ENCODE data around the gene SSBP1. TPM values are rescaled to one million over a fixed set of nuclear protein-coding genes. Genes with fewer than 3 reads are reported as not detected.
"Not testable (repeated sequence)": the region's sequence is repeated elsewhere in the genome, so short reads cannot be mapped to it uniquely, and the experiment has no call there.

SSBP1 gene
- total RNA-seq, 6 donors from 2014 or later, result 30.2 to 114 (median 66.8) TPM

DNA sequence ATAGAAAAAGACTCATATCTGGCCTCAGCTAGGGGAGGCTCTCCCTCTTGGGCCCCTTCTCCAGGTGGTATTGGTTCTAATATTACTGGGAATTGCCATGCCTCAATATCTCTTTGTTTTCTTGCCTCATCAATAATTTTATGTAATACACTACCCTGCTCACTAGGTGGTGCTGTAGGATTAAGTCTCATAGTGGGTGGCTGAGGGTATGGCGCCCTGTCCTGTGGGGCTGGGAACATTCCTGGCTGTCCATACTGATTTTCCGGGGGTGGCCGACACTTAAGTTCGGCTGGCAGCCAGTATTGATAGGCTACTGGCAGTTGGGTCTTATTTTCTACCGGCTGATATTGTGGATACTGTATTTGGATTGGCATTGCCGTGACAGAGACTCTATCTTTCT lies 16.8 kb downstream of the SSBP1 start:
- no peak overlapping the region for H3K27ac ChIP-seq
- 78 to 100% methylated on average over 6 of the region's 6 CpGs for WGBS, 2 donors
- H3K36me3 ChIP-seq, result peaks cover 19 to 70% (median 57%) of the 10 kb centered on the region in 4 donors
- ATAC-seq (ENCODE audit: low FRiP score in 2 of 2), result no peak
- H3K9me3 ChIP-seq, result peaks cover 5 to 29% (median 22%) of the 10 kb centered on the region in 4 donors
- no peaks in the 10 kb centered on the region for H3K27me3 ChIP-seq
- H3K4me1 ChIP-seq, result no peaks in the 10 kb centered on the region
- DNase-seq, result no peak
- TF ChIP-seq, protein P1, sequence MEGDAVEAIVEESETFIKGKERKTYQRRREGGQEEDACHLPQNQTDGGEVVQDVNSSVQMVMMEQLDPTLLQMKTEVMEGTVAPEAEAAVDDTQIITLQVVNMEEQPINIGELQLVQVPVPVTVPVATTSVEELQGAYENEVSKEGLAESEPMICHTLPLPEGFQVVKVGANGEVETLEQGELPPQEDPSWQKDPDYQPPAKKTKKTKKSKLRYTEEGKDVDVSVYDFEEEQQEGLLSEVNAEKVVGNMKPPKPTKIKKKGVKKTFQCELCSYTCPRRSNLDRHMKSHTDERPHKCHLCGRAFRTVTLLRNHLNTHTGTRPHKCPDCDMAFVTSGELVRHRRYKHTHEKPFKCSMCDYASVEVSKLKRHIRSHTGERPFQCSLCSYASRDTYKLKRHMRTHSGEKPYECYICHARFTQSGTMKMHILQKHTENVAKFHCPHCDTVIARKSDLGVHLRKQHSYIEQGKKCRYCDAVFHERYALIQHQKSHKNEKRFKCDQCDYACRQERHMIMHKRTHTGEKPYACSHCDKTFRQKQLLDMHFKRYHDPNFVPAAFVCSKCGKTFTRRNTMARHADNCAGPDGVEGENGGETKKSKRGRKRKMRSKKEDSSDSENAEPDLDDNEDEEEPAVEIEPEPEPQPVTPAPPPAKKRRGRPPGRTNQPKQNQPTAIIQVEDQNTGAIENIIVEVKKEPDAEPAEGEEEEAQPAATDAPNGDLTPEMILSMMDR (IDR thresholded peaks at IDR 0.05), result peak in 3 of 6 experiments; percentile 29 to 47 (median 31)
- no peak for TF ChIP-seq POLR2A (IDR thresholded peaks at IDR 0.05)
- no peak overlapping the region for H3K4me3 ChIP-seq

- Histone ChIP-seq H3K9me3 (no peaks in the 10 kb centered on the region), H3K27ac (no peak within 1 kb of the TSS), H3K36me3 (peaks cover 0 to 62% (median 20%) of the 10 kb centered on the region in 4 donors), H3K27me3 (no peaks in the 10 kb centered on the region), H3K4me1 (no peaks in the 10 kb centered on the region), H3K4me3 (no peak within 1 kb of the TSS)
- no peak for ATAC-seq (ENCODE audit: low FRiP score in 2 of 2)
- DNase-seq, result no peak
- TF ChIP-seq POLR2A (IDR thresholded peaks at IDR 0.05) (no peak), EP300 (IDR thresholded peaks at IDR 0.05) (no peak), POLR2AphosphoS5 (IDR thresholded peaks at IDR 0.05) (no peak)
- TF ChIP-seq, protein P1 (IDR thresholded peaks at IDR 0.05), result no peak
- WGBS, 2 donors, result 95 to 96% methylated on average over 3 of the region's 3 CpGs
Measured at GRCh38 chr7:141763797-141764196, 25.6 kb downstream of the SSBP1 start, which contains the start of gene TAS2R3. TSS of gene TAS2R3 (plus strand) at chr7:141764097. CDS start at chr7:141764159, 62 bp downstream.

- not testable (repeated sequence) for ATAC-seq (ENCODE audit: low FRiP score in 2 of 2); DNase-seq
Measured at GRCh38 chr7:141770083-141770583, 32.0 kb downstream of the SSBP1 start.

GRCh38 chr7:141776374-141776773 lies 38.2 kb downstream of the SSBP1 start, which contains the start of gene TAS2R4:
TSS of gene TAS2R4 (plus strand) at chr7:141776674. CDS start at chr7:141778489, 1,815 bp downstream.
- WGBS, 2 donors, result 92 to 96% methylated on average over 1 of the region's 1 CpG
- ATAC-seq (ENCODE audit: low FRiP score in 2 of 2), result no peak

More at GRCh38 chr7:141770083-141770583, 32.0 kb downstream of the SSBP1 start:
- not testable (repeated sequence) for H3K36me3 ChIP-seq, H3K4me1 ChIP-seq, H3K9me3 ChIP-seq, H3K4me3 ChIP-seq, H3K27ac ChIP-seq, H3K27me3 ChIP-seq
- 93 to 98% methylated on average over 3 of the region's 3 CpGs for WGBS, 2 donors

GRCh38 chr7:141785706-141786552 lies 47.8 kb downstream of the SSBP1 start:
- Histone ChIP-seq H3K27ac (no peak overlapping the region), H3K9me3 (no peaks in the 10 kb centered on the region), H3K4me3 (no peak overlapping the region), H3K4me1 (peaks cover 0 to 5% (median 2%) of the 10 kb centered on the region in 4 donors), H3K36me3 (peaks cover 0 to 3% (median 0%) of the 10 kb centered on the region in 4 donors), H3K27me3 (no peaks in the 10 kb centered on the region)
- peak in 1 of 2 donors; percentile 68 for ATAC-seq (ENCODE audit: low FRiP score in 2 of 2)
- WGBS, 2 donors, result 64% methylated on average over 13 of the region's 13 CpGs
- no peak for TF ChIP-seq POLR2AphosphoS5 (IDR thresholded peaks at IDR 0.05)
- TF ChIP-seq, protein P1 (IDR thresholded peaks at IDR 0.05), result peak in 5 of 6 experiments; percentile 21 to 62 (median 59)
- DNase-seq, result peak in 1 of 2 donors; percentile 32

More at GRCh38 chr7:141776374-141776773, 38.2 kb downstream of the SSBP1 start, which contains the start of gene TAS2R4:
- TF ChIP-seq, protein P1 (IDR thresholded peaks at IDR 0.05), result no peak
- TF ChIP-seq POLR2AphosphoS5 (IDR thresholded peaks at IDR 0.05) (no peak), EP300 (IDR thresholded peaks at IDR 0.05) (no peak), POLR2A (IDR thresholded peaks at IDR 0.05) (no peak)
- no peaks in the 10 kb centered on the region for H3K4me1 ChIP-seq
- H3K27ac ChIP-seq, result no peak within 1 kb of the TSS
- no peak for DNase-seq
- H3K9me3 ChIP-seq, result no peaks in the 10 kb centered on the region
- H3K4me3 ChIP-seq, result no peak within 1 kb of the TSS
- no peaks in the 10 kb centered on the region for H3K27me3 ChIP-seq
- peaks cover 0 to 16% (median 4%) of the 10 kb centered on the region in 4 donors for H3K36me3 ChIP-seq
